Testis (tissue), 3 donors: ENCODE results near the gene RAB26. TPM values are rescaled to one million over a fixed set of nuclear protein-coding genes. Genes with fewer than 3 reads are reported as not detected.

Experiments used
- DNase-seq: peaks from one replicate; pipeline ENCODE4 v3.0.0-alpha.2; 2019
- H3K27ac ChIP-seq, 2 donors: fragments of 200-600 bp; sonication (generic); one replicate each; pipeline ENCODE4 v1.5.1; 2019
- H3K27me3 ChIP-seq: fragments of 200-600 bp; sonication (generic); one replicate; pipeline ENCODE4 v1.5.1; 2019
- H3K36me3 ChIP-seq: fragments of 200-600 bp; sonication (generic); one replicate; pipeline ENCODE4 v1.5.1; 2017; ENCODE audit warnings: low read depth; ENCODE audit errors: missing control alignments
- H3K4me1 ChIP-seq: fragments of 200-600 bp; sonication (generic); one replicate; pipeline ENCODE4 v1.5.1; 2019
- H3K4me3 ChIP-seq, 2 donors: fragments of 200-600 bp; sonication (generic); one replicate each; pipeline ENCODE4 v1.5.1; 2017 to 2019
- H3K9me3 ChIP-seq: fragments of 200-600 bp; sonication (generic); one replicate; pipeline ENCODE4 v1.5.1; 2017
- POLR2A ChIP-seq: fragments of 450-650 bp; IDR thresholded peaks from one replicate; pipeline ENCODE4 v1.6.1; 2017; ENCODE audit warnings: antibody characterized with exemption, mild to moderate bottlenecking, moderate library complexity
- WGBS, 2 donors: methylation state at CpG; one replicate each; pipeline ENCODE4 v1.1.5; 2018; 5-methylcytosine and 5-hydroxymethylcytosine counted together
- intact Hi-C: fragments of 100-400 bp; cut with DNase I; formaldehyde crosslinking; loops from one replicate; pipeline ENCODE4 v1.15.1; 2023; ENCODE audit warnings: low total_unique reads
- polyA plus RNA-seq: library from polyadenylated mRNA; stranded (reverse); fragments of 350-450 nt; fragmentation: Illumina TruSeq; extraction: RNeasy Lipid Tissue Mini Kit (QIAGEN cat#74804); gene quantifications from one replicate; pipeline ENCODE4 v1.2.3, GENCODE V29; 2014; ENCODE audit warnings: low read depth, low replicate concordance; ENCODE audit not compliant: insufficient read depth
- total RNA-seq, 2 donors: library from RNA; depleted of rRNA; stranded (reverse); fragments of >200 nt; gene quantifications; one replicate each; pipeline ENCODE4 v1.2.3, GENCODE V29; 2016
- TF ChIP-seq, protein P1 (sequence below), 3 experiments: fragments of 450-650 bp in 2 of 3; fragments of 200-600 bp in 1 of 3; sonication (generic) in 1 of 3; IDR thresholded peaks; one replicate each; pipeline ENCODE4 v1.5.1; 2016 to 2019; ENCODE audit warnings: antibody characterized with exemption in 3 of 3, mild to moderate bottlenecking in 2 of 3, moderate library complexity in 1 of 3

RAB26 gene
- total and polyA plus RNA-seq, 3 donors from 2014 or later, result 1.5 to 3.6 (median 3.2) TPM

GRCh38 chr16:2162676-2163118 is 14.3 kb downstream of the RAB26 start:
- intact Hi-C loops, result no loop called here
- Histone ChIP-seq H3K4me1 (peaks cover 25% of the 10 kb centered on the region), H3K36me3 (no peaks in the 10 kb centered on the region), H3K4me3 (no peak overlapping the region), H3K27ac (no peak overlapping the region), H3K9me3 (no peaks in the 10 kb centered on the region), H3K27me3 (no peaks in the 10 kb centered on the region)
- TF ChIP-seq, protein P1, sequence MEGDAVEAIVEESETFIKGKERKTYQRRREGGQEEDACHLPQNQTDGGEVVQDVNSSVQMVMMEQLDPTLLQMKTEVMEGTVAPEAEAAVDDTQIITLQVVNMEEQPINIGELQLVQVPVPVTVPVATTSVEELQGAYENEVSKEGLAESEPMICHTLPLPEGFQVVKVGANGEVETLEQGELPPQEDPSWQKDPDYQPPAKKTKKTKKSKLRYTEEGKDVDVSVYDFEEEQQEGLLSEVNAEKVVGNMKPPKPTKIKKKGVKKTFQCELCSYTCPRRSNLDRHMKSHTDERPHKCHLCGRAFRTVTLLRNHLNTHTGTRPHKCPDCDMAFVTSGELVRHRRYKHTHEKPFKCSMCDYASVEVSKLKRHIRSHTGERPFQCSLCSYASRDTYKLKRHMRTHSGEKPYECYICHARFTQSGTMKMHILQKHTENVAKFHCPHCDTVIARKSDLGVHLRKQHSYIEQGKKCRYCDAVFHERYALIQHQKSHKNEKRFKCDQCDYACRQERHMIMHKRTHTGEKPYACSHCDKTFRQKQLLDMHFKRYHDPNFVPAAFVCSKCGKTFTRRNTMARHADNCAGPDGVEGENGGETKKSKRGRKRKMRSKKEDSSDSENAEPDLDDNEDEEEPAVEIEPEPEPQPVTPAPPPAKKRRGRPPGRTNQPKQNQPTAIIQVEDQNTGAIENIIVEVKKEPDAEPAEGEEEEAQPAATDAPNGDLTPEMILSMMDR (IDR thresholded peaks at IDR 0.05), result no peak
- no peak for TF ChIP-seq POLR2A
- DNase-seq, result no peak
- WGBS, 2 donors, result 80 to 91% methylated on average over 12 to 13 of the region's 13 CpGs

DNA sequence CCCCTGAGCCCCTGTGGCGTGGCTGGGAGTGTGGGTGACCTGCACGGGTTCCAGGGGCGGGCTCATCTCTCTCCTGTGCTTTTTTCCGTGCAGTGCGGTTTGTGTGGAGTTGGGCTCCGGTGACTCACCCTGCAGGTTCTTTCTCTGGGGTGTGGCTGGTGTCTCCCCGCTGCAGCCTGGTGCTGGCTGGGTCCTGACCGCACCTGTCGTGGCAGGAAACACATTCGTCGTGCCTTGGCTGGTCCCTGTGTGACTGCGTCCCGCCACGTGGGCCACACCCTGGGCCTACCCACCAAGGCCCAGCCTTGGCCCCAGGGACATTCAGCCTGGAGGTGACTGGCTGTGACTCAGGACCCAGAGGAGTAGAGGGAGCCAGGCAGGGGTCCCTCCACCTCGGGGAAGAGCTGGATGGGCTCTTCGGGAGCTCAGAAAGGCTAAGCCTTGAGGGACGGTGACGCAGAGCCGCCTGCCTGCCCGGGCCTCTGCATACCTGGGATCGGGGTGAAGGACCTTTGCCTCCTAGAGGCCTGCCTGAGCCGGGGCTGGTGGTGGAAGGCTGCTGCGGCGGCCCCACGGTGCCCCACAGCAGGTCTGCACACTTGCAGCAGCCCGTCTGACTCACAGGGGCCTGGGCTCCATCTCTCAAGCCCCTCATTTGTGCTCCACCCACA is 14.9 kb downstream of the RAB26 start:
- no peak for DNase-seq
- H3K4me3 ChIP-seq, result no peak overlapping the region
- no peak for TF ChIP-seq POLR2A
- TF ChIP-seq, protein P1 (IDR thresholded peaks at IDR 0.05), result no peak
- no peaks in the 10 kb centered on the region for H3K27me3 ChIP-seq
- WGBS, 2 donors, result 94 to 95% methylated on average over 17 to 24 of the region's 26 CpGs
- H3K36me3 ChIP-seq, result no peaks in the 10 kb centered on the region
- intact Hi-C loops, result no loop called here
- H3K27ac ChIP-seq, result no peak overlapping the region
- H3K4me1 ChIP-seq, result peaks cover 18% of the 10 kb centered on the region
- H3K9me3 ChIP-seq, result no peaks in the 10 kb centered on the region

DNA sequence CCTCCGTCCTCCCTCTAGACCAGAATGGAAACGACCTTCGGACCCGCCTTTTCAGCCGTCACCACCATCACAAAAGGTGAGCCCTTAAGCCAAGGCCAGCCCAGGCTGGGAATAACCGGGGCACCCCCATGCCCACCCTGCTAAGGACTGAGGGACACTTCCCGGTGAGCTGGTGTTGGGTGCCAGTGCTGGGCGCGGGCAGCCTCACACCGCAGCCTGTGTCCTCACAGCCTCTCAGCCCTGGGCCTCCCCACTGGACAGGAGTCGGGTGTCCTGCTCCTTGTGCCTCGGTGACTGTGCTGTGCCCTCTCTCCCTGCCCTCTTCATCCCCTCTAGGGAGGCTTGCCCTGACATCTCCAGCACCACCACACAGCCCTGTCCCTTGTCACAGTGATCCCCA is 17.4 kb downstream of the RAB26 start:
- H3K36me3 ChIP-seq, result no peaks in the 10 kb centered on the region
- intact Hi-C loops, result no loop called here
- no peak for TF ChIP-seq POLR2A
- TF ChIP-seq, protein P1 (IDR thresholded peaks at IDR 0.05), result no peak
- H3K9me3 ChIP-seq, result no peaks in the 10 kb centered on the region
- H3K4me1 ChIP-seq, result peaks cover 6% of the 10 kb centered on the region
- no peaks in the 10 kb centered on the region for H3K27me3 ChIP-seq
- no peak for DNase-seq
- 90 to 95% methylated on average over 7 to 12 of the region's 12 CpGs for WGBS, 2 donors
- no peak overlapping the region for H3K4me3 ChIP-seq
- no peak overlapping the region for H3K27ac ChIP-seq

DNA sequence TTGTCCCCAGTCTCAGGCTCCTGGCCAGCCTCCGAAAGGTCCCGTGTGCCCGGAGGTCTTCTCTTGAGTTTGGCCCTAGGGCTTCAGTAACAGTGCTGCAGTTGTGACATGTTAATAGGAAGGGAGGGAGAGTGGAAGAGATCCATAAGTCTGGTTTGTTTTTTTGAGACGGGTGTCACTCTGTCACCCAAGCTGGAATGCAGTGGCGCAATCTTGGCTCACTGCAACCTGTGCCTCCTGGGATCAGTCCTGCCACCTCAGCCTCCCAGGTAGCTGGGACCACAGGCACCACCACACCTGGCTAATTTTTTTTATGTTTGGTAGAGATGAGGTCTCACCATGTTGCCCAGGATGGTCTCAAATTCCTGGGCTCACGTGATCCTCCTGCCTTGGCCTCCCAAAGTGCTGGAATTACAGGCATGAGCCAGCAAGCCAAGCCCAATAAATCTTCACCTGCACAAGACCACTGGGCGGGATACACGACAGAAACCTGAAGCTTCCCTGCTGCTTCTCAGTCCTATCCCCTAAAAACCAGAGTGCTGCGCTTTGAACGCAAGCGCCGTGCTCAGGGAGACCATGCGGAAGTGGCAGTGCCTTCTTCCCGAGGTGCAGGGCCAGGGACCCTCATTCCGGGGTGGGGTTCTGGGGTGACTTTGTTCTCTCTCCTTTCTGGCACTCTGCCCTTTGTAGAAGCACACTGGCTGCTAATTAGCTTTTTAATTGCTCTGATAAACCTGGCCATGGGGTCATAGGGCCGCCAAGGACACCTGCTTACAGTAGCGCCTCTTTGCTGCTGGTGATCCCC is 18.0 kb downstream of the RAB26 start:
- no peaks in the 10 kb centered on the region for H3K36me3 ChIP-seq
- no peak overlapping the region for H3K27ac ChIP-seq
- TF ChIP-seq, protein P1 (IDR thresholded peaks at IDR 0.05), result no peak
- TF ChIP-seq POLR2A, result no peak
- H3K9me3 ChIP-seq, result no peaks in the 10 kb centered on the region
- H3K27me3 ChIP-seq, result no peaks in the 10 kb centered on the region
- no peak for DNase-seq
- H3K4me3 ChIP-seq, result no peak overlapping the region
- H3K4me1 ChIP-seq, result peaks cover under 1% of the 10 kb centered on the region
- WGBS, 2 donors, result 89 to 94% methylated on average over 12 to 17 of the region's 17 CpGs
- intact Hi-C loops, result no loop called here
